ENCODE measurements around the gene BRCA1.
"Not testable (repeated sequence)": the region's sequence is repeated elsewhere in the genome, so short reads cannot be mapped to it uniquely, and the experiment has no call there.

Gene BRCA1

GRCh38 chr17:43024407-43025289 is 100.5 kb downstream of the BRCA1 start, which contains the start of gene RND2:
RND2 (plus strand) TSS chr17:43025231; CDS start chr17:43025348, 117 bp downstream.
- peak; percentile 93 for DNase-seq

DNA sequence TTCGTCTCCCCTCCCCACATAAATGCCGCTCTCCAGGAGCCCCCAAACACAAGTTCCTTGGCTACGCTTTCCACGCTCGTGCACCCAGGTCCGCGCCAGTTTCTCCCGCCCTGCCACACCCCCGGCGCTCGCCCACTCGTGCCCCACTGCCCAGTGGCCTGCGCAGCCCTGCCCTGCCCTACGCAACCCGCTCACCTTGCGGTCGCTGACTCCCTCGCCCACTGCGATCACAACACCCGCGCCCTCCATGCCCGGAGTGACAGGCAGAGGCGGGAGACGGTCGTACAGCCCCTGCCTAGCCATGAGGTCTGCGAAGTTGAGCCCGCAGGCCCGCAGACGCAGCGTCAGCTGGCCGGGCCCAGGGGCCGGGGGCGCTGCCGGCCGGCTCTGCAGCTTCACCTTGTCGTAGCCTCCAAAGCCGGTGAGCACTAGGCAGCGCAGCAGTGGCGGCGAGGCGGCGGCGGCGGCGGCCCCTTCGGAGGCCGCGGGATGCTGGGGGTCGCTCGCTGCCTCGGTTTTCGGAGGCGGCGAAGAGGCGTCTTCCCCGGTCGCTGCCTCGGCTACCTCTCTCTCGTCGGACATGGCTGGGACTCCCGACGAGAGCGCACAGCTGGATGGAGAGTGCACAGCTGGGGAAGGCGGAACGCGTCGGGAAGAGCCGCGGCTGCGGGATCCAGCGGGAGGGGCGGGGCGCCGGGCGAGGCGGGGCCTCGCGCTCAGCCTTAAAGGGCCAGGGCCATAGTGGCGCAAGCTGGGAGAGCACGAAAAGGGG is 103.2 kb downstream of the BRCA1 start, which contains the start of gene VAT1:
Gene VAT1 (minus strand): TSS at position 645 of the 772 bp plus-strand sequence. CDS start 63 bp downstream, at position 582.
- DNase-seq = peak; percentile 75

DNA sequence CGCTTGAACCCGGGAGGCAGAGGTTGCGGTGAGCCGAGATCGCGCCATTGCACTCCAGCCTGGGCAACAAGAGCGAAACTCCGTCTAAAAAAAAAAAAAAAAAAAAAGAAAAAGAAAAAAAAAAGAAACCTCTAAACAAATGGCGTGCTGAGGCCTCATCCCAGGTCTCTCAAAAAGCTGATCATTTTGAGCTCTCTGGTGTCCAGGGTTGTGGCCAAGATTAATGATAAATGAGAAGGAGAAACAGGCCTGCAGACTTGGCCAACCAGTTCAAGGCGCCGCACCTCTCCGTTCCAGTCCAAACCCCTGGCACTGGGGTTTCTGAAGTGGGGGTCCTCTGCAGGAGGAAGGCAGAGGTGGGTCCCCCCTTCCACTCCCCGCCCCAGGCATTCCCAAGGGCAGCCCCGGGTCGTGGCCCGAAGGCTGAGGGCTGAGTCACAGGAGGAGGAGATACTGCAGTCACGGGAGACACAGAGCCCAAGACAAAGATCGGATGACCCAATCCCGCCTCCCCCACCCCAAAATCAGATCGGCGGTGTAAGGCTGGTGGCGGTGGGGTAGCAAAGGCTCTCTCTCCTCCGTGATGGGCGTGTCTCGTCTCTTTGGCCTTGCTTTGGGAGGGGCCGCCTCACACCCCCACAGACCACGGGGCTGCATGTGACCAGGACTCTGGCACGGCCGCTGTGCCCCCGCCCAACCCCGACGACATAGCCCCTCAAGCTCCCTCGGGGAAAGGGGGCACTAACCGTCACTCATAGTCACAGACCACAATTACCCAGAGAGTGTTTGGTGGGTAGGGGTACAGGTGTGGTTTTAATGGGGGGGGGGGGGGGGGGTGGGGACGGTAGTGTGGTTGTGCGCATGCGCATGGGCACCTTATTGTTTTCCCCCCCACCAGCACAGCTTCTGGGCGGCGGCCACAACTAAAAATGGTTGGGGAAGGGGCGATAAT is 104.1 kb downstream of the BRCA1 start:
- DNase-seq = peak; percentile 26

GRCh38 chr17:43020030-43020621 is 105.0 kb downstream of the BRCA1 start:
- no peak for DNase-seq

- DNase-seq = no peak
Observed at GRCh38 chr17:43019418-43019817, 105.7 kb downstream of the BRCA1 start.

DNA sequence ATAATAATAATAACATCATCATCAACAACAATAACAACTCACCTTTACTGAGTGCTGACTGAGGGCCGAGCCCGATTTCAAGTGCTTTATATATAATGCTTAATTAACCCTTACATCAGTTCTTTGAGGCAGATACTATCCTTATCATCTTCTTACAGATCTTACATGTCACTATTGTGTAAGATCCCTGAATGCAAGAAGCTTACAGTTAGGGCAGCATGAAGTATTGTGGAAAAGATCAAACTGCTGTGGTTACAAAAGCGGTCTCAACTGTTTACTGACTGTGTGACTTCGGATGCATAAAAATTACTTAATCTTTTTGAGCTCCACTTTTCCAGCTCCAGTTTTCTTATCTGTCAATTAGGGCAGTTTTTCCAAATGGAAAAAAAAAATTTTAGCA is 106.2 kb downstream of the BRCA1 start:
- DNase-seq = no peak

DNA sequence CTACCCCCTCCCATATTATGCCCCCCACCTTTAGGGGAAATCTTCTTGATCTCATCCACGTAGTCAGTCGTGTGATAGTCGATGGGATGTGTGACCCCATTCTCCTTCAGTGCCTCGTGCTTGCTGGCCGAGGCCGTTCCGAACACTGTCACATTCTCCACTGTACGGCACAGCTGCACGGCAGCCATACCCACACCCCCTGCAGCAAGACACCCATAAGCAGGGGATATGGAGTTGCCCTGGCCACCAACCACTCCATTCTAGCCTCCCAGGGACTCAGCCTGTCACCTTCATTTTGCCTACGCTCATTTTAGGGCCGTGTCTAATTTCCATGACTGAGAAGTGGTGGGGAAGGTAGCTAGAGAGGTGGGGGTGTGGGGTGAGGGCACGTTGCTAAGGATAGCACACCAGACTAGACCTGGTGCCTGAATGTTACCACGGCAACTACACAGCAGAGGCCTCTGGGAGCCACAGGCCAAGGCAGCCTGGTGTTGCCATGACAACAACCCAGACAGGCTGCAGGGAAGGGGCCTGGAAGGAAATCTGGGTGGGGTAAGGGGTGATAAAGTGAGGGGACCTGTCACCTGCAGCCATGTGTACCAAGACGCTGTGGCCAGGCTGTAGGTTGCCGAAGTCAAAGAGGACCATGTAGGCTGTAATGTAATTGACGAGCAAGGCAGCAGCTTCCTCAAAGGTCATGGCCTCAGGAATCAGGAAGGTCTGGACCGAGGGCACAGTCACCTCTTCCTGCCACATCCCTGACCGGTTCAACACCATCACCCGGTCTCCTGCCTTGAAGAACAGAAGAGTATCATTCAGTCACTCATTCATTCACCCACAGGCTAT is 106.9 kb downstream of the BRCA1 start:
- DNase-seq = peak; percentile 23

DNA sequence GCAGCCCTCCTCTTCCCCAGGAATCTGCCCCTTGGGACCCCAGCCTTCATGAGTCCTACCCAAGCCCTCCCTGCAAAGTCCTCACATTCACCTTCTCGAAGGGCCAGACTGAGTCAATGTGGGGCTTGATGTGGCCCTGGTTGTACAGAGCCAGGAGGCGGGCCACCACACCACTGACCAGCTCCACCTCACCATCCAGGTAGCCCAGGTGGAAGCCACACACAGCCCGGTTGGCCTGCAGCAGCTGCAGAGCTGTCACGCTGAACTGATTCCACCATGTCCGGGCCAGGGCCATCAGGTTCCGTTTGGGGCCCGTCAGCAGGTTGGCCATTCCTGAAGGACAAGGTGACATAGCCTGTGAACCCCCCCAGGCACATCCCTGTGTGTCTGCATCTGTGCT is 108.9 kb downstream of the BRCA1 start:
- no peak for DNase-seq

DNA sequence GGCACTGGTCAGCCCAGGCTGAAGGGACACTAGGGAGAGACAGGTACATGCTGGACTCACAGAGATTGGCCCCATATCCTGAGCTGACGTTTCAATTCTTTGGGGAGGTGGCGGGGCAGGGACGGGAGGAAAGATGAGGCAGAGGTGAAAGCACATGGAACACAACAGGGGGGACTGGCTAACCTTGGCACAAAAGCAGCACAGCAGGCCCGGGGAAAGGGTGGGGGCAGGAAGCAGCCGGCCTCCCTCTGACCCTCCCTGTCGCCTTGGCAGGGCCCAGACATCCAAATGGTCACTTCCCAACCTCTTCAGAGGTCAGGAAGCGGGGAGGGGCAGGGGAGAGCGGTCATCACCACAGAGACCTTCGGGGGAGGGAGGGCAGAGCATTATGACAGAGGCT is 109.6 kb downstream of the BRCA1 start:
- DNase-seq = no peak

DNA sequence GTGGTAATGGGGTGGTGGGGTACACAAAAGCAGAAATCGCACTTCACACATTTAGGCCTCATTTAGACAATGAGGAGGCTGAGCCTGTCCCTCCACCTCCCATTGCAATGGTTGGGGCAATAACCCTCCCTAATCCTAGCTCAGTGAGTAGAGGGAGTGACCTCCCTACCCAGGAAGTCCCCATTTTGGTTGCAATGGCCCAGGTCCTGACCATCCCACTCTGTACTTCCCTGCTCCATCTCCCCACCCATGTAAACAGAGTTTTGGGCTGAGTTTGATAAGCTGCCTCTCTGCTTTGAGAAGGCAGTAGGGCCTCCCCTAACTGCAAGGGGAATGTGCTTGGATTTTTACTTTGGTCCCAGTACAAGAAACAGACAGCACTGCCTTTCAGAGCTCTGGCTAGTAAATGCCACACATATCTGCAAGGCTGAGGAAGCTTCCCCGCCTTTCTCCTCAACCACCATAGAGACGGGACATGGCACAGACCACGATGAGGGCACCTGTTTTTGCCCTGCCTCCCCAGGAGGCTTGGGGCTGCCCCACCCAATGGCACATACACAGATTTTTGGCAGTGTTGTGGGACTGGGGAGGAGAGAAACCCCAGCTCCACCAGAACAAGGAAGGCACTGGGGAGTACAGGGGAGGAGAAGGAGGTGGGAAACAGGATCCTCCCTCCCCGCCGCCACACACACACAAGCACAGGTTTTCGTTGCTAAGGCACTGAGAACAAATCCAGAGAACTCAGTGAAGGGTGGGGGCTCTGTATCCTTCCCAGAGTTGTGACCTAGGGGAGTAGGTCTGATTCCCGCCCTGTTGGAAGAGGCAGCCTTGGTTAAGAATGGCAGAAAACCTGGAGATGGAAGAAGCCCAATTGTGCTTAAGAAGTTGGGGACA is 110.3 kb downstream of the BRCA1 start:
- no peak for DNase-seq

GRCh38 chr17:43014020-43014648 is 111.0 kb downstream of the BRCA1 start:
- DNase-seq = no peak

DNA sequence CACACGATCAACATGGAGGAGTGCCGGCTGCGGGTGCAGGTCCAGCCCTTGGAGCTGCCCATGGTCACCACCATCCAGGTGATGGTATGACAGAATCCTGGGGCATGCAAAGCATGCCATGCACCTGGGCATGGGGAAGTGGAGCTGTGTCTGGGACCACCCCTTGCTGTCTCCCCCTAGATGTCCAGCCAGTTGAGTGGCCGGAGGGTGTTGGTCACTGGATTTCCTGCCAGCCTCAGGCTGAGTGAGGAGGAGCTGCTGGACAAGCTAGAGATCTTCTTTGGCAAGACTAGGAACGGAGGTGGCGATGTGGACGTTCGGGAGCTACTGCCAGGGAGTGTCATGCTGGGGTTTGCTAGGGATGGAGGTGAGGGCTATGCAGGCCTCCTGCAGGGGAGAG is 111.9 kb downstream of the BRCA1 start:
- DNase-seq = no peak

- no peak for DNase-seq
Observed at GRCh38 chr17:43011728-43012472, 113.3 kb downstream of the BRCA1 start.

- DNase-seq = no peak
Observed at GRCh38 chr17:43010667-43011308, 114.4 kb downstream of the BRCA1 start.

GRCh38 chr17:43006639-43007551 is 118.3 kb downstream of the BRCA1 start, which contains the start of gene IFI35:
IFI35 (plus strand) TSS chr17:43006784; CDS start chr17:43006948, 164 bp downstream.
- peak; percentile 48 for DNase-seq

- DNase-seq = peak; percentile 3
Observed at GRCh38 chr17:43003542-43004172, 121.5 kb downstream of the BRCA1 start.

- DNase-seq = not testable (repeated sequence)
Observed at GRCh38 chr17:43000894-43001293, 124.3 kb downstream of the BRCA1 start.

Measured in NCI-H2171 treated with DMSO at 0.1 percent for 48 hours (cell line).